A549 treated with AZD2906 at 1 μM for 4 hours (cell line): ENCODE measurements around the gene E2F1. TPM values are rescaled to one million over a fixed set of nuclear protein-coding genes. Genes with fewer than 3 reads are reported as not detected.

Experiments
- total RNA-seq: library from RNA; stranded (reverse); fragments of 200-300 nt; extraction: Qiagen RNA extraction; gene quantifications from 5 replicates; pipeline ENCODE4 v1.2.3, GENCODE V29; 2022

The E2F1 gene
- total RNA-seq, result 22.1 to 28.8 TPM (median 28.2 TPM) in 5 replicates

DNA sequence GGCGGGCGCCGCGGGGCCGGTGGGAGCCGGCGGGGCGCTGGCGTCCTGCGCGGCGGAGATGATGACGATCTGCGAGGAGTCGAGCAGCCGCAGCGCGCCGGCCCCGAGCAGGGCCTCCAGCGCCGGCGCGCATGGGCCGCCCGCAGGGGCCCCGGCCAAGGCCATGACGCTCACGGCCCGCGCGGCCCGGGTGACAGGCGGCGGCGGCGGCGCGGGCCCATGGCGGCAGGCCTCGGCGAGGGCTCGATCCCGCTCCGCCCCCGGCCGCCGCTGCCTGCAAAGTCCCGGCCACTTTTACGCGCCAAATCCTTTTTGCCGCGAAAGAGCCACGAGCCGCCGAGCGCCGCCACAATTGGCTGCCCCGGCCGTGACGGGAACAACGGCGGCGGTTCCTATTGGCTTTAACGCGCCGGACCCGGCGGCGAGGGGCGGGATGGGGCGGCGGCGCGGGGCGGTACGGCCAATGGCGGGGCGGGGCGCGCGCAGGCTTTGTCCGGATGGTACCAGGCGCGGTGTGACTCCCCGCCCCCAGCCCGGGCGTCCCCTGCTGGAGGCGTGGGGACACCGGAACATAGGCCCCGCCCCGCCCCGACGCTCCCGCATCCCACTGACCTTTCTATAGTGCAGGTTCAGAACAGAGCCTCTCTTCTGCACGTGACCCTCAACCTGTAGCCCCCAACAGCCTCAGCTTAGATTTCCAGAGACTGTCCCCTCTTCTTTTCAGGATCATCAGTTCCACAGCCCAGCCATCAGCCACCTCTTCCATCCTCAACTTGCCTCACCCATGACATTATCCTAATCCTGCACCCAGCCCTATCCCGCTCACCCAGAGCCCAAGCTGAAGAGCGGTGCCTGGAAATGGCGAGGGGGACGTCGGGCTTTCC lies at the start of gene E2F1:
Gene E2F1 (minus strand): TSS at position 286 of the 884 bp plus-strand sequence. CDS start 121 bp downstream, at position 165.

GRCh38 chr20:33731693-33732165 lies 45.5 kb upstream of the E2F1 start, which contains the start of gene ZNF341:
Gene ZNF341, plus strand, starts transcription at chr20:33731996. Its CDS starts 26 bp downstream, at chr20:33732022.

DNA sequence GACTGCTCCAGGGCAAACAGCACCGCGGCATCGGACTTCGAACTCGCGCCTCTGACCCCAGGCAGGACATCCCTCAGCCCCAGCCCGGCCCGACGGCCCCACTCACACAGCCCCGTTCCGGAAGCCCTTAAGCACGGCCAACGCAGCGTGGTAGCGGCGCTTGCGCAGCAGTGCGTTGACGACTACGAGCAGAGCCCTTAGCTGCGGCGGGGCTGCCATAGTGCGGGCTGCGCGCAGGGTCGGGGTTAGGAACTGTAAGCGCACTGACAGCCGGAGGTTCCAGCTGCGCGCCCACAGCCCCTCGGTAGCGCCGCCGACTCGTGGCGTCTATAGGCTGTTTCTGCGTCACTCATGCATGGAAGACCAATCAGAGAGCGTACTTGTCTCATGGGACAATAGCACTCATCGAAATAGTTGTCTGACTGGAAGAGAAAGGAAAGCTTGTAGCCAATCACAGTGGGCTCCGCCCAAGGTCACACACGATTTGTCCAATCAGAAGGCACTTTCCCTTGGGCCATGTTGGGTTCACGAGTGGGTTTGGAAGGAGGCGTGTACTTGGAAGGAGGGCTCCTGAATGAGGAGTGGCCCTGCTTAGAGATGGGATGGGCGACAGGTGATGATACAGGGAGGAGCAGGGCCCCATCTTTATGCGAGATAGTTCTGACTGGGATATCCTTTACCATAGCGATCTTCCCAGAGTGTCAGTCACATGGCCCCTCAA lies 34.0 kb upstream of the E2F1 start, which contains the start of gene PXMP4:
Gene PXMP4 (minus strand): TSS at position 322 of the 721 bp plus-strand sequence. CDS start 103 bp downstream, at position 219.

DNA sequence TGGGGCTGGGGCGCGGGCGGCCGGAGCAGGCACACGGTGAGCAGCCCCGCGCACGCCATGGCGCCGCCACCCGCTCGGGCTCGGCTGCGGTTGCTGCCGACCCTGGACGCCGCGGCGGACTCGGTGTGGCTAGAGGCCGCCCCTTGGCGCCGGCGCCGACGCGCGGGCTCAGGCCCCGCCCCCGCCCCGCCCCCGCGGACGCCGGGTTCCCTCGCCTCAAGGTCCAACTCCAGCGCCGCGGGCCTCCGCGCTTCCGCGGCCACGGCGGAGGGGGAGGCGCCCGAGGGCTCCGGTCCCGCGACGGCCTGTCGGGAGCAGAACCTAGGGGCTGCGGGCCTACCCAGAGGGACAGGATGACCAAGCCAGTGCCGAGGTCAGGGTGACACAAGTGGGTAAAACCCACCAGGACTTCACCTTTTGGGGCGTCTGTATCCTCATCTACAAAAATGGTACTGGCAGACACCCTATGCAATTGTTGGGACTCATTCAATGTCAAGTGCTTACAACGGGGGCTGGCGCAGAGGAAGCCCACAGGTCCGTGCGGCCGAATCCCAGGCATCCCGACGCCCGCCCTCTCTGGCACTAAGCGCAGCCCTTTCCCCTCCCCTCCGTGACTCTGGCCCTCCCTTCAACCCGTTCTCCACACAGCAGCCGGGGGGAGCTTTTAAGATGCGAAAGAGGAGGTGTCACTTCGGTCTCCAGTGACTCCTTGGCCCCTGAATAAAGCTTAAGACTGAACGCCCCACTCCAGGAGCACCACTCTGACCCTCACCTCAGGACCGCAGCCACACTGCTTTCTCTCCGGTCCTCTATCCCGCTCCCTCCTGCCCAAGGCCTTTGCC lies 11.7 kb downstream of the E2F1 start, which contains the start of gene NECAB3:
Gene NECAB3 (minus strand): TSS at position 135 of the 842 bp plus-strand sequence. CDS start 76 bp downstream, at position 59.

GRCh38 chr20:33666293-33667244 lies 19.6 kb downstream of the E2F1 start, which contains the start of gene ACTL10:
Gene ACTL10, plus strand, starts transcription at chr20:33666943. Its CDS starts 555 bp downstream, at chr20:33667498.

DNA sequence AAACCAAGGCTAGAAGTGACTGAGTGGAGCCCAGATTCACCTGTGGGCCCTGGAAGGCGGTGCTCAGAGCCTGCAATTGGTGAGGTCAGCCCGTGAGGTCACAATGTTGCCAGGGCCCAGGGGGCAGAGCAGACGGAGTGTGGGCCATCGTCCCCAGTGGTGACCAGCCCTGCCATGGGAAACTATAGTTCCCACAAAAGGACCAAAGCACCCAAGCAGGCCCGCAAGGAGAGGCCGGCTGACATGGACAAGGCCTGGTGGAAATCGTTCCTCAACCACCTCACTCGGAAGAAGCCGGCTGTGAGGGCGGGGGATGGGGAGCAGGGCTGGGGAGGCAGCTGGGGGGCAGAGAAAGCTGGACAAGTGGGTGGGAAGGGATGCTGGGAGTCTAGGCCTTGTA lies 24.0 kb downstream of the E2F1 start, which contains the start of gene C20orf144:
Gene C20orf144 (plus strand): TSS at position 156 of the 400 bp plus-strand sequence. CDS start 19 bp downstream, at position 175.

Other genes with a start within 250 kb of the E2F1 start
- 9.4 to 12.1 TPM (median 11.1 TPM) in 5 replicates for gene SNTA1, start 242.6 kb downstream of the E2F1 start, total RNA-seq
- 4.4 to 6.2 TPM (median 5.6 TPM) in 5 replicates for gene CBFA2T2, start 196.3 kb downstream of the E2F1 start, total RNA-seq
- 0.08 to 0.13 TPM (median 0.11 TPM) in 3 of 5 replicates, not detected in the others for gene C20orf144, start 24.1 kb downstream of the E2F1 start, total RNA-seq
- not detected in 5 replicates for gene ACTL10, start 19.4 kb downstream of the E2F1 start, total RNA-seq
- 8.9 to 12.4 TPM (median 11.6 TPM) in 5 replicates for gene NECAB3, start 12.0 kb downstream of the E2F1 start, total RNA-seq
- gene PXMP4, start 33.9 kb upstream of the E2F1 start, total RNA-seq, result 5.2 to 7.8 TPM (median 6.5 TPM) in 5 replicates
- gene ZNF341, start 45.6 kb upstream of the E2F1 start, total RNA-seq, result 2.7 to 4.7 TPM (median 3.9 TPM) in 5 replicates
- 139 to 161 TPM (median 156 TPM) in 5 replicates for gene CHMP4B, start 125.0 kb upstream of the E2F1 start, total RNA-seq